ENCODE results near the gene RIMS1.
A peak's percentile ranks its signal among the peaks of the same experiment; 100 is the strongest.

Gene RIMS1

DNA sequence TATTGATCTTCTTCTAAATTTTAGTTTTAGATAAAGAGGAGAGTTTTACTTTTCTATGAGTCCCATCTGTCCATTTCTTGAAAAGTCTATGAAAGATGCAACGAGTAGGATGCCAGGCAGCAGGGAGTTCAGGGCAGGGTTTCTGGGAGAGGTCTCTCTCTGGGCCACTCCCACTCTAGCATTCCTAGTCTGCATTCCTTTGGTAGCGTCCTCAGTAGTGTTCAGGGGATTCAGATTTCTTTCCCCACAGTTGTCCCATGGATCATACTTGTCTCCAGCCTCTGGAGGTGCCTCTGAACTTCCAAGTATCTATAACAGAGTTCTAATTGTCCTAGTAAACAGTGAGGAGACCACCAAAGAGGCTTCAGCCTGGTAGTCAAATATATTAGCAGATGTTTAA, 225.3 kb downstream of the RIMS1 start:
- no peak overlapping the region for H3K4me3 Mint-ChIP-seq
- H3K4me1 Mint-ChIP-seq: no peaks in the 10 kb centered on the region
- ATAC-seq: no peak
- H3K27ac Mint-ChIP-seq: no peak overlapping the region
- no peaks in the 10 kb centered on the region for H3K27me3 Mint-ChIP-seq
- peaks cover 3% of the 10 kb centered on the region for H3K9me3 Mint-ChIP-seq
- H3K36me3 Mint-ChIP-seq: no peaks in the 10 kb centered on the region

GRCh38 chr6:72130327-72130726, 244.0 kb downstream of the RIMS1 start:
- Mint-ChIP-seq H3K27me3 (no peaks in the 10 kb centered on the region), H3K9me3 (no peaks in the 10 kb centered on the region), H3K4me3 (no peak overlapping the region), H3K27ac (no peak overlapping the region), H3K4me1 (no peaks in the 10 kb centered on the region), H3K36me3 (no peaks in the 10 kb centered on the region)
- ATAC-seq: no peak

GRCh38 chr6:72132427-72132826, 246.1 kb downstream of the RIMS1 start:
- no peak overlapping the region for H3K4me3 Mint-ChIP-seq
- no peak for ATAC-seq
- no peaks in the 10 kb centered on the region for H3K9me3 Mint-ChIP-seq
- H3K27me3 Mint-ChIP-seq: no peaks in the 10 kb centered on the region
- no peak overlapping the region for H3K27ac Mint-ChIP-seq
- no peaks in the 10 kb centered on the region for H3K4me1 Mint-ChIP-seq
- no peaks in the 10 kb centered on the region for H3K36me3 Mint-ChIP-seq

DNA sequence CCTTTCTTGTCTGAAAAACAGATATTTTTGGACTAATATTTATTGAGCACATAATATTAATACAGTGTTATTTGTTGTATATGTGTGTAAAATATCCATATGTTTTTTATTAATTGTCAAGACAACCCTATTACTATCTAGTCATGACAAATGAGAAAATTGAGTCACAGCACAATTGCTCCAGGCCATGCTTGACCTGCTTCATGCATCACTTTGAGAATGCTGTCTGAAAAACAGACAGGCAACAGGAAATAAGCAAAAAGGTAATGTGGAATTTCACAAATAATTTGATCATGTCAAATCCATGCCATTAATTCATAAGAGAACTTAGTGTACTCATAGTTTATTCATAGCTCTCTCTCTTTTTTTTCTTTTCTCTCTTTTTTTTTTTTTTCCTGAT, 246.5 kb downstream of the RIMS1 start:
- H3K4me3 Mint-ChIP-seq: no peak overlapping the region
- no peak for ATAC-seq
- no peaks in the 10 kb centered on the region for H3K36me3 Mint-ChIP-seq
- H3K27ac Mint-ChIP-seq: no peak overlapping the region
- no peaks in the 10 kb centered on the region for H3K9me3 Mint-ChIP-seq
- no peaks in the 10 kb centered on the region for H3K4me1 Mint-ChIP-seq
- H3K27me3 Mint-ChIP-seq: no peaks in the 10 kb centered on the region

DNA sequence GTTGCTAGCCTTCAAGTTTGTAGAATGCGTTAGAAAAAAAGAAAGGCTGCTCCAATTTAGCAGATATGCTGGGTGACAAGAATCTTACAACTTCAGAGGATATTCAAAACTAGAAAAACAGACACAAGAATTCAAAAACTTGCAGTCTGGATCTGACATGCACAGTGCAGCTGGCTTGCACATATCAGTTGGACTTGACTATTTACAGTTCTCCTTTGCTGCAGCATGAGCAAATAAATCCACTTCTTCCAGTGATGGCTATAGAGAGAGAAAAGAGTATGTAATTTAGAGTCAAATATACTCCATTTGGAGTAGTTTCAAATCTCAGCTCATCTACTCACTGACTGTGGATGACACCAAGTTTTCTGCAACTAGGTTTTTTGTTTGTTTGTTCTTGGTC, 247.0 kb downstream of the RIMS1 start:
- no peaks in the 10 kb centered on the region for H3K36me3 Mint-ChIP-seq
- no peak for ATAC-seq
- no peaks in the 10 kb centered on the region for H3K4me1 Mint-ChIP-seq
- no peak overlapping the region for H3K4me3 Mint-ChIP-seq
- H3K9me3 Mint-ChIP-seq: no peaks in the 10 kb centered on the region
- H3K27ac Mint-ChIP-seq: no peak overlapping the region
- no peaks in the 10 kb centered on the region for H3K27me3 Mint-ChIP-seq

DNA sequence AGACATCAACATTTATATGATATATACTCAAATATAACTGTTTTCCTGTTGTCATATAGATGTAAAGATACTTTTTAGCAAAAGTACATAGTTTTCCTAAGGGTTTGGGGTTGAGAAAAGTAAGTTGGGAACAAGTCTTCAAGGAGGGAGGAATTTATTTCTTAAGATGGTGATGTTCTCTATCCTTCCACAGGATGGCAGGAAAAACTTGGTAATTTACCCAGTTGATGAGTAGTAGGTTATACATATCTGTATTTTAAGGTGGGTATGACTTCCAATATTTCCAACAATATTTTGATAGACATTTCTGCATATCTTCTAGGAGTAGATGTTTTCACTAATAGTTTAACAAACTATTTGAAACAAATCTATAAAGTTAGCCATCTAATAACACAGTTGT, 254.4 kb downstream of the RIMS1 start:
- no peaks in the 10 kb centered on the region for H3K36me3 Mint-ChIP-seq
- H3K4me1 Mint-ChIP-seq: no peaks in the 10 kb centered on the region

DNA sequence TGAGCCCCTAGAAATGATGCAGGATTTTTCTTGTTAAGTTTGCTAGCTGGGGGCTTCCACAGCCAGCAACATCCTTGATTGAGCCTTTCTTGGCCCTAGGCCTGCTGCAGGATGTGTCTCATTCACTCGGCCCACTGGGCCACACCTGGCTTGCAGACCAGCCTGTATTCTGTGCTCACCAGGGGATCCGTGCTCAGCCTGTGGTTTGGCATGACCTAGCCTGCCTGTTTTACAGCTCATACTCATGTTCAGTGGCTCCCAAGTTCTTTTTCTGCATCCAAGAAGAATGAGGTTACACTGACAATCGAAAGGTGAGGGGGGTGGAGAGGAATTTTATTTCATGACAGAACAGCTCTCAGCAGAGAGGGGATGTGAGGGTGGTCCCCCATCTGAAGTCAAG, 263.4 kb downstream of the RIMS1 start:
- no peaks in the 10 kb centered on the region for H3K4me1 Mint-ChIP-seq
- no peaks in the 10 kb centered on the region for H3K27me3 Mint-ChIP-seq
- no peak overlapping the region for H3K27ac Mint-ChIP-seq
- H3K36me3 Mint-ChIP-seq: no peaks in the 10 kb centered on the region
- H3K4me3 Mint-ChIP-seq: no peak overlapping the region
- H3K9me3 Mint-ChIP-seq: peaks cover 4% of the 10 kb centered on the region
- ATAC-seq: no peak

More for the DNA sequence above, 254.4 kb downstream of the RIMS1 start:
- no peak overlapping the region for H3K4me3 Mint-ChIP-seq
- H3K27ac Mint-ChIP-seq: no peak overlapping the region
- no peak for ATAC-seq
- no peaks in the 10 kb centered on the region for H3K9me3 Mint-ChIP-seq
- H3K27me3 Mint-ChIP-seq: no peaks in the 10 kb centered on the region

GRCh38 chr6:72151742-72152141, 265.4 kb downstream of the RIMS1 start:
- no peak overlapping the region for H3K27ac Mint-ChIP-seq
- ATAC-seq: no peak
- H3K27me3 Mint-ChIP-seq: no peaks in the 10 kb centered on the region
- no peaks in the 10 kb centered on the region for H3K36me3 Mint-ChIP-seq
- no peaks in the 10 kb centered on the region for H3K4me1 Mint-ChIP-seq
- H3K4me3 Mint-ChIP-seq: no peak overlapping the region
- H3K9me3 Mint-ChIP-seq: peaks cover 4% of the 10 kb centered on the region

GRCh38 chr6:72175916-72176315, 289.6 kb downstream of the RIMS1 start:
- H3K27ac Mint-ChIP-seq: no peak overlapping the region
- H3K9me3 Mint-ChIP-seq: no peaks in the 10 kb centered on the region
- no peak overlapping the region for H3K4me3 Mint-ChIP-seq
- no peaks in the 10 kb centered on the region for H3K4me1 Mint-ChIP-seq
- no peaks in the 10 kb centered on the region for H3K36me3 Mint-ChIP-seq
- no peak for ATAC-seq
- H3K27me3 Mint-ChIP-seq: peaks cover 17% of the 10 kb centered on the region

DNA sequence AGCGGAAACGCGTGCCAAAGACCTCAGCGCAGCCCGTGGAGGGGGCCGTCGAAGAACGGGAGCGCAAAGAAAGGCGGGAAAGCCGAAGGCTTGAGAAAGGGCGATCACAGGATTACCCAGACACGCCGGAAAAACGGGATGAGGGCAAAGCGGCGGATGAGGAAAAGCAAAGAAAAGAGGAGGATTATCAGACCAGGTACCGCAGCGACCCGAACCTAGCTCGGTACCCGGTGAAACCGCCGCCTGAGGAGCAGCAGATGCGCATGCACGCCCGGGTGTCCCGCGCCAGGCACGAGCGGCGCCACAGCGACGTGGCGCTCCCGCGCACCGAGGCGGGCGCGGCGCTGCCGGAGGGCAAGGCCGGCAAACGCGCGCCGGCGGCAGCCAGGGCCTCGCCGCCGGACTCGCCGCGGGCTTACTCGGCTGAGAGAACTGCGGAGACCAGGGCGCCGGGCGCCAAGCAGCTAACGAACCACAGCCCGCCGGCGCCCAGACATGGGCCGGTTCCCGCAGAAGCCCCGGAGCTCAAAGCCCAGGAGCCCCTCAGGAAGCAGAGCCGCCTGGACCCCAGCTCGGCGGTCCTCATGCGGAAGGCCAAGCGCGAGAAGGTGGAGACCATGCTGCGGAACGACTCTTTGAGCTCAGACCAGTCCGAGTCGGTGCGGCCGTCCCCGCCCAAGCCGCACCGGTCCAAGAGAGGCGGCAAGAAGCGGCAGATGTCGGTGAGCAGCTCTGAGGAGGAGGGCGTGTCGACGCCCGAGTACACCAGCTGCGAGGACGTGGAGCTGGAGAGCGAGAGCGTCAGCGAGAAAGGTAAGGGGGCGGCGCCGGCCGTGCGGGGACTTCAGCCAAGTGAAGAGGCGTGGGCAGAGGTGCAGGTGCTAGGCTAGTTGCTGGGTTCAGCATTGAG, 296.2 kb downstream of the RIMS1 start:
- H3K27ac Mint-ChIP-seq: no peak overlapping the region
- peaks cover 62% of the 10 kb centered on the region for H3K27me3 Mint-ChIP-seq
- peaks cover 4% of the 10 kb centered on the region for H3K36me3 Mint-ChIP-seq
- H3K4me3 Mint-ChIP-seq: peak overlapping the region; percentile 74
- ATAC-seq: peak; percentile 65
- H3K4me1 Mint-ChIP-seq: peaks cover 12% of the 10 kb centered on the region
- H3K9me3 Mint-ChIP-seq: no peaks in the 10 kb centered on the region

GRCh38 chr6:72203983-72204382, 317.6 kb downstream of the RIMS1 start:
- no peaks in the 10 kb centered on the region for H3K9me3 Mint-ChIP-seq
- H3K36me3 Mint-ChIP-seq: no peaks in the 10 kb centered on the region
- no peaks in the 10 kb centered on the region for H3K4me1 Mint-ChIP-seq
- no peak for ATAC-seq
- H3K4me3 Mint-ChIP-seq: no peak overlapping the region
- H3K27me3 Mint-ChIP-seq: no peaks in the 10 kb centered on the region
- H3K27ac Mint-ChIP-seq: no peak overlapping the region

GRCh38 chr6:72205500-72205899, 319.1 kb downstream of the RIMS1 start:
- H3K4me1 Mint-ChIP-seq: no peaks in the 10 kb centered on the region
- ATAC-seq: no peak
- H3K9me3 Mint-ChIP-seq: no peaks in the 10 kb centered on the region
- no peak overlapping the region for H3K27ac Mint-ChIP-seq
- no peaks in the 10 kb centered on the region for H3K27me3 Mint-ChIP-seq
- no peaks in the 10 kb centered on the region for H3K36me3 Mint-ChIP-seq
- no peak overlapping the region for H3K4me3 Mint-ChIP-seq

DNA sequence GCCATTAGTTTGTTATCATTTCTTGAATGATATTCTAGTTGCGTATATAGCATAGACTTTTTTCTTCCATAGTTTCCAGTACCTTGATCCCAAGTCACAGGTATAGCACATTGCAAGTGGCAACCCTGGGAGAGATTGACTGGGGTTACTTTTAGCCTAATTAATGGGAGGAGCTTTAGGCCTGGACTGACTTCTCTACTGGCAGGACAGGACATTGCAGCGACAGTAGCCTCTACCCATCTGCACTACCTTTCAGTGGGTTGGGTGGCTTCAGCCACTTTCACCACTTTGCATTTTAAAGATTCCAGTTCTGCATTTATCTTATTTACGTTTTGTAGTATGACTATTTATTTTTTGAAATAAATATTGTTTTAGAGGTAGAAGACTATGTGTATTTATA, 320.3 kb downstream of the RIMS1 start:
- no peak for ATAC-seq
- Mint-ChIP-seq H3K4me1 (no peaks in the 10 kb centered on the region), H3K4me3 (no peak overlapping the region), H3K27me3 (no peaks in the 10 kb centered on the region), H3K9me3 (no peaks in the 10 kb centered on the region), H3K36me3 (no peaks in the 10 kb centered on the region), H3K27ac (no peak overlapping the region)

DNA sequence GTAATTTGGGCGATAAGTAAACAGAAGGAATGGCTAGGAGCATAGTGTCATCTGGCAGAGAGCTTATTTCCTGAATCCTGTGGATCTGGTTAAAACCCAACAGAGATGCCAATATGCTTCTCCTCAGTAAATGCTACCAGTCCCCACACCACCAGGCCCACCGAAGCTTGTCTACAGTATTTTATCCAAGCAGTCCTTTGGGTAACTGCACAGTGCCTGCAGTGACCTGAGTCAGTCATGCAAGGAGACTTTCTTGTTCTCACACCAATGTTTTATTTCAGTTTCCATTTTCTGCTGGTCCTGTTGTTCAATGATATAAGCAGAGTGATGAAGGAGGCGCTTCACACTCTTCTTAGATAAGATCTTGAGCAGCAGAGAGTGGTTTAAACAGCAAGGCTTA, 326.3 kb downstream of the RIMS1 start:
- H3K36me3 Mint-ChIP-seq: no peaks in the 10 kb centered on the region
- no peak overlapping the region for H3K27ac Mint-ChIP-seq
- H3K27me3 Mint-ChIP-seq: no peaks in the 10 kb centered on the region

DNA sequence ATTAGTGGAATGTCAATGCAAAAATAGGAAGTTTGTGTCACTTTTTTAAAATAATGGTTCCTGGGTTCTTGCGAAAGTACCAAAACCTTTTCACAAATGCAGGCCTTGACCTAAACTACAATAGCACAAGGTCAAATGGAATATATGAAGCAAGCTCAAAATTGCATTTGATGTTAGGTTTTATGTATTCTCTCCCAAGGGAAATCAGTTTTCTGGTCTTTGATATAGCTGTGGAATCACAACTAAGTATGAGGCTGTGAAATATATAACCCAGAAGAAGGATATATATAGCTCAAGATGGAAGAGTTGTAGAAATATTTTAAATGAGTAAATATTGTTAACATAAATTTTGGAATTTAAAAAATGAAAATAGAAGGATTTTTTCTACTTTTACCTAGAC, 327.3 kb downstream of the RIMS1 start:
- no peak for ATAC-seq
- H3K4me3 Mint-ChIP-seq: no peak overlapping the region
- H3K4me1 Mint-ChIP-seq: no peaks in the 10 kb centered on the region
- H3K27me3 Mint-ChIP-seq: no peaks in the 10 kb centered on the region
- H3K27ac Mint-ChIP-seq: no peak overlapping the region
- H3K9me3 Mint-ChIP-seq: no peaks in the 10 kb centered on the region
- H3K36me3 Mint-ChIP-seq: no peaks in the 10 kb centered on the region

More for the DNA sequence above, 326.3 kb downstream of the RIMS1 start:
- no peak for ATAC-seq
- no peak overlapping the region for H3K4me3 Mint-ChIP-seq
- no peaks in the 10 kb centered on the region for H3K4me1 Mint-ChIP-seq
- no peaks in the 10 kb centered on the region for H3K9me3 Mint-ChIP-seq

GRCh38 chr6:72216222-72217068, 330.1 kb downstream of the RIMS1 start:
- Mint-ChIP-seq H3K36me3 (no peaks in the 10 kb centered on the region), H3K27ac (no peak overlapping the region), H3K4me3 (no peak overlapping the region), H3K9me3 (no peaks in the 10 kb centered on the region), H3K4me1 (no peaks in the 10 kb centered on the region), H3K27me3 (no peaks in the 10 kb centered on the region)
- ATAC-seq: peak; percentile 21

Data from stimulated activated memory B cell treated with anti-CD40 and anti-IgM and Interleukin-4, amounts not matched to agents 10 μg/mL and 1 μg/mL and 100 μg/mL, for 72 hours (primary cell).